ENCODE results near the gene CPN2. TPM values are rescaled to one million over a fixed set of nuclear protein-coding genes. Genes with fewer than 3 reads are reported as not detected.

The CPN2 gene
- total RNA-seq, 2 experiments from 2014 or later = not detected

- ChIA-PET CTCF (interaction anchor here (1.0 to 2.2 kb wide), 4 partner anchors 26 to 582 kb away, joined by 3 to 5 read pairs (median 3); partner anchors contain the start of gene GP5), POLR2A (no interaction called here)
Observed at GRCh38 chr3:194336601-194337355, 14.3 kb downstream of the CPN2 start.

- CTCF ChIA-PET = interaction anchor here (0.5 to 2.7 kb wide), 13 partner anchors 8 to 553 kb away, joined by 3 to 10 read pairs (median 4); no protein-coding TSS in a partner anchor
- POLR2A ChIA-PET = interaction anchor here (0.6 kb wide), 1 partner anchor 224 kb away, joined by 3 read pairs; no protein-coding TSS in a partner anchor
Observed at GRCh38 chr3:194333981-194334320, 17.2 kb downstream of the CPN2 start.

- POLR2A ChIA-PET = interaction anchor here (0.5 to 0.6 kb wide), 2 partner anchors 224 to 312 kb away, joined by 3 to 5 read pairs; no protein-coding TSS in a partner anchor
Observed at GRCh38 chr3:194333212-194333980, 17.7 kb downstream of the CPN2 start.

GRCh38 chr3:194332858-194333211, 18.3 kb downstream of the CPN2 start:
- ChIA-PET POLR2A (no interaction called here), CTCF (interaction anchor here (0.9 to 2.7 kb wide), 5 partner anchors 10 to 268 kb away, joined by 3 to 10 read pairs (median 3); no protein-coding TSS in a partner anchor)

More at GRCh38 chr3:194333212-194333980, 17.7 kb downstream of the CPN2 start:
- CTCF ChIA-PET = interaction anchor here (0.5 to 2.7 kb wide), 15 partner anchors 9 to 553 kb away, joined by 3 to 10 read pairs (median 4); no protein-coding TSS in a partner anchor

GRCh38 chr3:194330579-194330978, 20.5 kb downstream of the CPN2 start:
- CTCF ChIA-PET = interaction anchor here (1.1 kb wide), 1 partner anchor 13 kb away, joined by 4 read pairs; no protein-coding TSS in a partner anchor
- POLR2A ChIA-PET = no interaction called here

GRCh38 chr3:194330160-194330559, 21.0 kb downstream of the CPN2 start:
- POLR2A ChIA-PET = no interaction called here

GRCh38 chr3:194329583-194329965, 21.6 kb downstream of the CPN2 start:
- ChIA-PET POLR2A (no interaction called here), CTCF (no interaction called here)

More at GRCh38 chr3:194330160-194330559, 21.0 kb downstream of the CPN2 start:
- CTCF ChIA-PET = interaction anchor here (1.1 kb wide), 1 partner anchor 13 kb away, joined by 4 read pairs; no protein-coding TSS in a partner anchor

GRCh38 chr3:194328942-194329582, 22.1 kb downstream of the CPN2 start:
- ChIA-PET CTCF (interaction anchor here (0.7 to 1.4 kb wide), 2 partner anchors 14 to 15 kb away, joined by 3 read pairs; no protein-coding TSS in a partner anchor), POLR2A (no interaction called here)

GRCh38 chr3:194328053-194328657, 23.0 kb downstream of the CPN2 start:
- POLR2A ChIA-PET = no interaction called here
- CTCF ChIA-PET = interaction anchor here (1.4 kb wide), 1 partner anchor 16 kb away, joined by 3 read pairs; no protein-coding TSS in a partner anchor

- ChIA-PET CTCF (interaction anchor here (1.4 kb wide), 1 partner anchor 16 kb away, joined by 3 read pairs; no protein-coding TSS in a partner anchor), POLR2A (no interaction called here)
Observed at GRCh38 chr3:194327218-194328052, 23.7 kb downstream of the CPN2 start.

GRCh38 chr3:194326968-194327217, 24.2 kb downstream of the CPN2 start:
- POLR2A ChIA-PET = no interaction called here
- CTCF ChIA-PET = no interaction called here

- POLR2A ChIA-PET = no interaction called here
- CTCF ChIA-PET = no interaction called here
Observed at GRCh38 chr3:194326192-194326967, 24.7 kb downstream of the CPN2 start.

GRCh38 chr3:194325424-194326153, 25.5 kb downstream of the CPN2 start:
- ChIA-PET CTCF (no interaction called here), POLR2A (no interaction called here)

GRCh38 chr3:194324823-194325327, 26.3 kb downstream of the CPN2 start:
- ChIA-PET POLR2A (no interaction called here), CTCF (no interaction called here)

GRCh38 chr3:194323785-194324735, 27.1 kb downstream of the CPN2 start:
- ChIA-PET POLR2A (no interaction called here), CTCF (interaction anchor here (0.5 to 0.9 kb wide), 2 partner anchors 10 to 641 kb away, joined by 3 to 4 read pairs; no protein-coding TSS in a partner anchor)

- ChIA-PET POLR2A (no interaction called here), CTCF (interaction anchor here (0.7 to 1.1 kb wide), 3 partner anchors 11 to 32 kb away, joined by 3 read pairs; no protein-coding TSS in a partner anchor)
Observed at GRCh38 chr3:194322678-194323211, 28.4 kb downstream of the CPN2 start.
